ENCODE data around the gene IFNA8. TPM values are rescaled to one million over a fixed set of nuclear protein-coding genes. Genes with fewer than 3 reads are reported as not detected.
"Not testable (repeated sequence)": the region's sequence is repeated elsewhere in the genome, so short reads cannot be mapped to it uniquely, and the experiment has no call there.

Gene IFNA8
- not detected for polyA plus RNA-seq (ENCODE audit: insufficient read length in 3 of 3)
- long read RNA-seq, donor 1: 0 reads
- long read RNA-seq, donor 2: 0 reads
- long read RNA-seq, donor 3: 0 reads
- long read RNA-seq, donor 4: 0 reads
- long read RNA-seq, donor 5: 0 reads
- long read RNA-seq, donor 6: 0 reads
- long read RNA-seq, donor 7, partial matches to known transcripts: 0 of 1 reads
- long read RNA-seq, donor 7, other reads (novel, unspliced or antisense): 0 of 1 reads
- long read RNA-seq, donor 8: 0 reads
- long read RNA-seq, donor 9: 0 reads
- long read RNA-seq, donor 10: 0 reads
- long read RNA-seq, donor 11: 0 reads
- long read RNA-seq, donor 12: 0 reads
- long read RNA-seq, donor 13: 0 reads
- long read RNA-seq, donor 14: 0 reads
- long read RNA-seq, donor 15: 0 reads
- long read RNA-seq, donor 16: 0 reads

GRCh38 chr9:21408817-21409216 lies at the start of gene IFNA8:
IFNA8 (plus strand) TSS chr9:21409117; CDS start chr9:21409177, 60 bp downstream.
- no peak for DNase-seq

- DNase-seq: no peak
Observed at GRCh38 chr9:21362287-21362686, 46.6 kb upstream of the IFNA8 start.

GRCh38 chr9:21367169-21367568 lies 41.7 kb upstream of the IFNA8 start:
- DNase-seq: not testable (repeated sequence)

GRCh38 chr9:21367957-21368356 lies 41.0 kb upstream of the IFNA8 start, which contains the start of gene IFNA13:
IFNA13 (minus strand) TSS chr9:21368057; CDS start chr9:21368010, 47 bp downstream.
- DNase-seq: no peak

GRCh38 chr9:21371467-21371866 lies 37.5 kb upstream of the IFNA8 start:
- not testable (repeated sequence) for DNase-seq

- no peak for DNase-seq
Observed at GRCh38 chr9:21381448-21382339, 27.2 kb upstream of the IFNA8 start.

- no peak for DNase-seq
Observed at GRCh38 chr9:21383627-21384026, 25.3 kb upstream of the IFNA8 start.

- DNase-seq: no peak
Observed at GRCh38 chr9:21385131-21385670, 23.7 kb upstream of the IFNA8 start, which contains the start of gene IFNA2. IFNA2 (minus strand) TSS chr9:21385398; CDS start chr9:21385329, 69 bp downstream.

GRCh38 chr9:21392270-21392669 lies 16.6 kb upstream of the IFNA8 start:
- DNase-seq: no peak

GRCh38 chr9:21395778-21396717 lies 12.9 kb upstream of the IFNA8 start:
- peak; percentile 45 for DNase-seq

GRCh38 chr9:21398955-21399489 lies 9.9 kb upstream of the IFNA8 start:
- no peak for DNase-seq

GRCh38 chr9:21399956-21400355 lies 9.0 kb upstream of the IFNA8 start:
- DNase-seq: no peak

- DNase-seq: no peak
Observed at GRCh38 chr9:21402386-21403251, 6.3 kb upstream of the IFNA8 start.

- DNase-seq: no peak
Observed at GRCh38 chr9:21404146-21404545, 4.8 kb upstream of the IFNA8 start.

- DNase-seq: no peak
Observed at GRCh38 chr9:21412107-21412506, 3.2 kb downstream of the IFNA8 start.

GRCh38 chr9:21413151-21413550 lies 4.2 kb downstream of the IFNA8 start:
- no peak for DNase-seq

- DNase-seq: no peak
Observed at GRCh38 chr9:21413624-21414023, 4.7 kb downstream of the IFNA8 start.

- no peak for DNase-seq
Observed at GRCh38 chr9:21414220-21414940, 5.5 kb downstream of the IFNA8 start.
